Mucosa of rectum (tissue), 2 donors: ENCODE measurements around the gene PDE4DIP.
"Not testable (repeated sequence)": the region's sequence is repeated elsewhere in the genome, so short reads cannot be mapped to it uniquely, and the experiment has no call there.

ENCODE experiments used
- H3K27ac ChIP-seq, 2 donors: one replicate each; pipeline ENCODE4 v1.7.0; 2013; ENCODE audit warnings: inconsistent platforms in 2 of 2, low read depth in 2 of 2, low read length in 2 of 2
- H3K27me3 ChIP-seq, 2 donors: one replicate each; pipeline ENCODE4 v1.7.0; 2013; ENCODE audit warnings: low read length in 2 of 2; ENCODE audit not compliant: control insufficient read depth in 2 of 2, insufficient read depth in 2 of 2
- H3K36me3 ChIP-seq, 2 donors: one replicate each; pipeline ENCODE4 v1.7.0; 2013; ENCODE audit warnings: low read length in 2 of 2; ENCODE audit not compliant: control insufficient read depth in 2 of 2, insufficient read depth in 2 of 2
- H3K4me1 ChIP-seq, 2 donors: one replicate each; pipeline ENCODE4 v1.7.0; 2013; ENCODE audit warnings: low read length in 2 of 2, mild to moderate bottlenecking in 1 of 2; ENCODE audit not compliant: control insufficient read depth in 2 of 2, insufficient read depth in 2 of 2
- H3K4me3 ChIP-seq, 2 donors: one replicate each; pipeline ENCODE4 v1.7.0; 2013; ENCODE audit warnings: low read length in 2 of 2
- H3K9ac ChIP-seq, 2 donors: one replicate each; pipeline ENCODE4 v1.7.0; 2013; ENCODE audit warnings: low read length in 2 of 2, low read depth in 1 of 2, mild to moderate bottlenecking in 1 of 2
- H3K9me3 ChIP-seq, 2 donors: one replicate each; pipeline ENCODE4 v1.7.0; 2013; ENCODE audit warnings: low read length in 2 of 2; ENCODE audit not compliant: control insufficient read depth in 2 of 2
- donor health status: healthy.
- donor health status: Normal muscosa, but diverticular disease.

The PDE4DIP gene

GRCh38 chr1:148844220-148844619 is at the start of gene PDE4DIP:
Gene PDE4DIP, plus strand, starts transcription at chr1:148844428. Its CDS starts 347 bp downstream, at chr1:148844775.
- H3K9me3 ChIP-seq, H3K4me1 ChIP-seq, H3K4me3 ChIP-seq, H3K27ac ChIP-seq, H3K9ac ChIP-seq, H3K27me3 ChIP-seq, H3K36me3 ChIP-seq: not testable (repeated sequence)

GRCh38 chr1:148808268-148808928 is 35.8 kb upstream of the PDE4DIP start:
- not testable (repeated sequence) for H3K27ac ChIP-seq, H3K4me1 ChIP-seq, H3K9me3 ChIP-seq, H3K27me3 ChIP-seq, H3K36me3 ChIP-seq, H3K9ac ChIP-seq, H3K4me3 ChIP-seq

GRCh38 chr1:148808929-148809283 is 35.3 kb upstream of the PDE4DIP start:
- H3K36me3 ChIP-seq, H3K9me3 ChIP-seq, H3K4me1 ChIP-seq, H3K9ac ChIP-seq, H3K27ac ChIP-seq, H3K4me3 ChIP-seq, H3K27me3 ChIP-seq: not testable (repeated sequence)

GRCh38 chr1:148822180-148822579 is 22.0 kb upstream of the PDE4DIP start:
- not testable (repeated sequence) for H3K27me3 ChIP-seq, H3K9me3 ChIP-seq, H3K36me3 ChIP-seq, H3K4me1 ChIP-seq, H3K9ac ChIP-seq, H3K27ac ChIP-seq, H3K4me3 ChIP-seq

GRCh38 chr1:148823822-148824221 is 20.4 kb upstream of the PDE4DIP start:
- not testable (repeated sequence) for H3K27ac ChIP-seq

GRCh38 chr1:148825029-148825428 is 19.2 kb upstream of the PDE4DIP start:
- H3K27me3 ChIP-seq, H3K36me3 ChIP-seq, H3K4me1 ChIP-seq, H3K9me3 ChIP-seq, H3K27ac ChIP-seq, H3K9ac ChIP-seq, H3K4me3 ChIP-seq: not testable (repeated sequence)

More at GRCh38 chr1:148823822-148824221, 20.4 kb upstream of the PDE4DIP start:
- H3K36me3 ChIP-seq, H3K4me3 ChIP-seq, H3K27me3 ChIP-seq, H3K9ac ChIP-seq, H3K9me3 ChIP-seq, H3K4me1 ChIP-seq: not testable (repeated sequence)

GRCh38 chr1:148828531-148828930 is 15.7 kb upstream of the PDE4DIP start:
- H3K4me3 ChIP-seq, H3K9ac ChIP-seq, H3K9me3 ChIP-seq, H3K4me1 ChIP-seq, H3K27me3 ChIP-seq, H3K36me3 ChIP-seq, H3K27ac ChIP-seq: not testable (repeated sequence)

GRCh38 chr1:148828962-148829361 is 15.3 kb upstream of the PDE4DIP start:
- not testable (repeated sequence) for H3K27me3 ChIP-seq, H3K9ac ChIP-seq, H3K27ac ChIP-seq, H3K4me1 ChIP-seq, H3K4me3 ChIP-seq, H3K36me3 ChIP-seq, H3K9me3 ChIP-seq

- not testable (repeated sequence) for H3K4me3 ChIP-seq, H3K9ac ChIP-seq, H3K27me3 ChIP-seq, H3K27ac ChIP-seq, H3K9me3 ChIP-seq, H3K36me3 ChIP-seq, H3K4me1 ChIP-seq
Measured at GRCh38 chr1:148829365-148829764, 14.9 kb upstream of the PDE4DIP start.

- H3K27me3 ChIP-seq, H3K27ac ChIP-seq, H3K36me3 ChIP-seq, H3K9ac ChIP-seq, H3K9me3 ChIP-seq, H3K4me1 ChIP-seq, H3K4me3 ChIP-seq: not testable (repeated sequence)
Measured at GRCh38 chr1:148841262-148841661, 3.0 kb upstream of the PDE4DIP start.

GRCh38 chr1:148844651-148845050 is 423 bp downstream of the PDE4DIP start:
- not testable (repeated sequence) for H3K9me3 ChIP-seq, H3K36me3 ChIP-seq, H3K27me3 ChIP-seq, H3K4me3 ChIP-seq, H3K4me1 ChIP-seq, H3K27ac ChIP-seq, H3K9ac ChIP-seq
